Measurements from ENCODE around the gene CACNA1D.

The CACNA1D gene

GRCh38 chr3:53502737-53503136, 8.3 kb downstream of the CACNA1D start:
- no peak for DNase-seq (ENCODE audit: low read depth)
- TF ChIP-seq CTCF (conservative IDR thresholded peaks at IDR 0.05; ENCODE audit: low read depth, low read length): no peak
- no peak overlapping the region for H3K4me3 ChIP-seq (ENCODE audit: low read length)

DNA sequence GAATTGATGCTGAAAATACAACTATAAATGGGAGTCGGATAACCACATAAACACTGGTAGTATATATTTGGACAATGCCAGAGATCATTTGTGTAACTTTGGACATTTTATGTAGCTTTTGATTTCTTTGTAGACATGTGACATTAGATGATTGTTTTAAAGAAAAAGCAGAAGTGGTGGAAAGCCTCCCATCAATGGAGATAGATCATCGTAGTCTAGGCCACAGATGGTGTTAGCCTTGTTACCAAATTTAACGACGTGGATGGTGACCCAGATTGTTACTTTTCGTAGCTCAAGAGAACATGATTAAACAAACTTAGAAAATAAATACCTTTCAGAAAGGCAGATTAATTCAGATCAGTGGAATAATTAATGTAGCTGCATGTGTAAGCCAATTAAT, 8.8 kb downstream of the CACNA1D start:
- no peak overlapping the region for H3K4me3 ChIP-seq (ENCODE audit: low read length)
- no peak for TF ChIP-seq CTCF (conservative IDR thresholded peaks at IDR 0.05; ENCODE audit: low read depth, low read length)
- DNase-seq (ENCODE audit: low read depth): no peak

DNA sequence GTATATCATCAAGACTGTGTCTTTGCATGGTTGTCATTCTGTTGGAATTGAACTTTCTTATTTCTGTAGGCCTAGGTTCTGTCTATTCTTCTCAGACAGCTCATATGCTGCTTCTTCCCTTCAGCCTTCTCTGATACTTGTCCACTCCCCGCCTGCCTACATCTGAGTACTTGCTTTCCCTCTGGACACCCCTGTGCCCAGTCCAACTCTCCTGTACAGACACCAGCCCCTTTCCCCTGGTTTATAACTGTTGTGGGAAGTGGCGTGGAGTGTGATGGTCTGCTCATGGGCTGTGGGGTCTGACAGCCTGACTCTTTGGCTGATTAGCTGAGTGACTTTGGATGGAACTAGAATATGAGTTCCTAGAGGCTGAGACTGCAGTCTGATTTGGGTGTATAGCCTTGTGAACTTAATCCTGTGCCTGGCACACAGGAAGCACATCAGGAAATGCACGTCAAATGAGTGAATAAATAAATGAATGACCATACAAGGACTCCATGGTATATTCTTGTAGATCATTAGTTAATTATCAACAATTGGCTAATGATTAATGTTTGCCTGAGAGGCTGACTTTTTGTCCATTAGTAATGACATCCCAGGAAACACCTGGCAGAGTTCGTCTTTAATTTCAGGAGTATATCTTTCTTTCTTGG, 11.8 kb downstream of the CACNA1D start:
- no peak overlapping the region for H3K4me3 ChIP-seq (ENCODE audit: low read length)
- no peak for TF ChIP-seq CTCF (conservative IDR thresholded peaks at IDR 0.05; ENCODE audit: low read depth, low read length)
- no peak for DNase-seq (ENCODE audit: low read depth)

GRCh38 chr3:53506763-53507145, 12.3 kb downstream of the CACNA1D start:
- DNase-seq (ENCODE audit: low read depth): no peak
- TF ChIP-seq CTCF (conservative IDR thresholded peaks at IDR 0.05; ENCODE audit: low read depth, low read length): no peak
- H3K4me3 ChIP-seq (ENCODE audit: low read length): no peak overlapping the region

DNA sequence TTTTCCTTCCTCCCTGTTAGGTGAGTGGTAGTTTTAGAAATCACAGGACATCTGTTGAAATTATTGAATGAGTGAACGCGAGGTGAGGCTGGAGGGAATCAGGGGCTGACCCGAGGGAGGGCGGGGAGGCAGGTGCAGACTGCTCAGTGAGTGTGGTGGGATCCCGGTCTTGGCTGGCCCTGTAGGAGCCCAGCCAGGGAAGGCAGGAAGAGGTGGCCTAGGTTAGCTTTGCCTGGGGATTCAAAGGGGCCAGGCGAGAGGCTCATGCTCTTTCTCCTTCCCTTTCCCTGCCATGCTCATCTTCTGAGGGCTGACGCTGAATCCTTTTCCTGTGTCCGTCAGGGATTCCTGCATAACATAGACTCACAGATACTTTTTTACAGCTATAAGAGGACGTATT, 15.1 kb downstream of the CACNA1D start:
- no peak overlapping the region for H3K4me3 ChIP-seq (ENCODE audit: low read length)
- no peak for TF ChIP-seq CTCF (conservative IDR thresholded peaks at IDR 0.05; ENCODE audit: low read depth, low read length)
- no peak for DNase-seq (ENCODE audit: low read depth)

DNA sequence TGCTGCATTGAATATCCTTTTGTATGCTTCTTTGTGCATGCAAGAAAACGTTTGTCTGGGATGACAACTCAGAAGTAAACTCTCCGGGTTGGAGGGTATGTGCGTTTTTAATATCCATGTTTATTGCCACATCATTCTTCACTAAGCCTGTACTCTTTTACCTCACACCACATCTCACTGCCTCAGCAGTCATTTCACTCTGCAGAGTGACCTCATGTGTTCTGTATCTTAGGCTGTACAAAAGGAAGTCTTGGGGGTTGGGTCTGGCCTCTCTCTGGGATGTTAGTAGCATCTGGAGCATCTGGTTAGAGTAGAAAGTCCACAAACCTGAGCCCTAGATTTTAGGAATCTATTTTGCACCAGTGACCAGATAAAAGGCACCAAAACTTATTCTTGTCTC, 16.1 kb downstream of the CACNA1D start:
- DNase-seq (ENCODE audit: low read depth): no peak
- no peak overlapping the region for H3K4me3 ChIP-seq (ENCODE audit: low read length)
- TF ChIP-seq CTCF (conservative IDR thresholded peaks at IDR 0.05; ENCODE audit: low read depth, low read length): no peak

DNA sequence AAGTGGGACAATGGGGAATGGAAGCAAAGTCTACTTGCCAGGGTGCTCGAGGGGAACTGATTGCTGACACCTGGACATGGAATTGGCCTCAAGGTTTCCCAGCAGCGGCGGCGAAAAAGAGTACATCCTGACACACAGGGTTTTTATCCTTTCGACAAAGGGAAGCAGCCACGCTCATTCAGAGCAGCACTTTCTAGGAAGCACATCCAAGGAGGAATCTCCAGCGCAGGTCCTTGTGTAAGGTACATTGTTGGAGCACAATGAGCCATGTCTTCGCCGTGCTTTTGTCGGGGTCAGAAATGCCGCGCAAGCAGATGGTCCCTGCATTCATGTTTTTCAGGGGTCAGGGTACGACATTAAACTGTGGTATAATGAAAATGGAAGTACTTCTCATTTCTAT, 16.8 kb downstream of the CACNA1D start:
- no peak for TF ChIP-seq CTCF (conservative IDR thresholded peaks at IDR 0.05; ENCODE audit: low read depth, low read length)
- H3K4me3 ChIP-seq (ENCODE audit: low read length): no peak overlapping the region
- DNase-seq (ENCODE audit: low read depth): no peak
